ENCODE measurements around the gene PTPRD.

PTPRD gene

DNA sequence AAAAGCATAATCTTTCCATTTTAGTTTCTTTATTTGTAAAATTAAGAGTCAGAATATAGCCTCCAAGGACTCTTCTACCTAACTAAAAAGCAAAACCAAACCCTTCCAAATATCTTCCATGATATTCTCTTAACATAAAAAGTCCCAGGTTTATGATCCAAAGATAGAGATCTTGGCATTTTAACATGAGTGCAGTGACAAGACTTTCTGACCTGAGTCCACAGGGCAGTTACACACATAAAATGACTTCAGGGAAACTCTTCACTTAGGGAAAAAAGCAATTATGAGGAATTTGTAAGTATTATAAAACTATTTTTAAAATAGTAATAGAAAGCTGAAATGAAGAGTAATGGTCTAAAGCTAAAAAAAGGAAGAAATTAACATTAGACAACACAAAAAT is 2040.6 kb downstream of the PTPRD start:
- Histone ChIP-seq H3K4me3 (ENCODE audit: low read depth, low read length) (no peak overlapping the region), H3K36me3 (ENCODE audit: control insufficient read depth, insufficient read depth, low read length) (no peaks in the 10 kb centered on the region), H3K9me3 (ENCODE audit: control insufficient read depth, insufficient read depth, low read length) (no peaks in the 10 kb centered on the region), H3K4me1 (ENCODE audit: control insufficient read depth, insufficient read depth, low read length) (no peaks in the 10 kb centered on the region), H3K27me3 (ENCODE audit: control insufficient read depth, insufficient read depth, low read length) (no peaks in the 10 kb centered on the region), H3K9ac (ENCODE audit: low read depth, low read length) (no peak overlapping the region)

DNA sequence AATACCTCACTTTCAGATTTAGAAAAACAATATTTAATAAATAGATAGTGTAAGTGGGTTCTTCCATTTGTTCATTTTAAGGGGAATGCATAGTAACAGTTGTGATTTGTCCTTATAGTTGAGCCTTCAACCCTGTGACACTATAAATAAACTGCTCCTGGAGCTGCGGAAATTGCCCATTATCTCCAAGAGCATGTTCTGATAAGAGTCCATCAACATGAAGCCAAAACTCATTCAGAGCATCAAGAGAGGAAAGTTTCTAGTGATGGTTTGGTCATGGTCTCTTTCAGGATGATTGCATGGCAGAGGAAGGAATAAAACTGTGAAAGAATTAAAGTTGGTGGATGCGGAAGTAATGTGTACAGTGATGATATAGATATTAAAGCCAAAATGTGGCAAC is 2041.2 kb downstream of the PTPRD start:
- Histone ChIP-seq H3K36me3 (ENCODE audit: control insufficient read depth, insufficient read depth, low read length) (no peaks in the 10 kb centered on the region), H3K4me1 (ENCODE audit: control insufficient read depth, insufficient read depth, low read length) (no peaks in the 10 kb centered on the region), H3K9ac (ENCODE audit: low read depth, low read length) (no peak overlapping the region), H3K27me3 (ENCODE audit: control insufficient read depth, insufficient read depth, low read length) (no peaks in the 10 kb centered on the region), H3K9me3 (ENCODE audit: control insufficient read depth, insufficient read depth, low read length) (no peaks in the 10 kb centered on the region), H3K4me3 (ENCODE audit: low read depth, low read length) (no peak overlapping the region)

DNA sequence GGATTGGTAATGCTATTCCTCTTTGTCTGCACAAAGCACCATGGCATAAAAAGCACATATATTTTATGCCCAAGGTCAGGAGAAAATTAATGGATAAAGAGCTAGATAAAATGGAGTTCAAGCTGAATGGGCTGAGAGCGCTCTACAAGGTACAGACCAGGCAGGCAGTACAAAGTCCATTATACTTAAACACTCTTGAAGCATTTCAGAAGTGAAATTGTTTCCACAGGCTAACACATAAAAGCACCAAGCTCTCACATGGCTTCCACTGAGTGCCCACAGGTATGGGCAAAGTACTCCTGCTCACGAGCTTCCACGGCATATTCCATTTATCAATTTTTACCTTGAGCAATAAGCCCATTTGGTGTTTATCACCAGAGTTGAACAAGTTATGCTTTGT is 2042.0 kb downstream of the PTPRD start:
- Histone ChIP-seq H3K36me3 (ENCODE audit: control insufficient read depth, insufficient read depth, low read length) (no peaks in the 10 kb centered on the region), H3K4me1 (ENCODE audit: control insufficient read depth, insufficient read depth, low read length) (no peaks in the 10 kb centered on the region), H3K27me3 (ENCODE audit: control insufficient read depth, insufficient read depth, low read length) (no peaks in the 10 kb centered on the region), H3K4me3 (ENCODE audit: low read depth, low read length) (no peak overlapping the region), H3K9ac (ENCODE audit: low read depth, low read length) (no peak overlapping the region), H3K9me3 (ENCODE audit: control insufficient read depth, insufficient read depth, low read length) (no peaks in the 10 kb centered on the region)

DNA sequence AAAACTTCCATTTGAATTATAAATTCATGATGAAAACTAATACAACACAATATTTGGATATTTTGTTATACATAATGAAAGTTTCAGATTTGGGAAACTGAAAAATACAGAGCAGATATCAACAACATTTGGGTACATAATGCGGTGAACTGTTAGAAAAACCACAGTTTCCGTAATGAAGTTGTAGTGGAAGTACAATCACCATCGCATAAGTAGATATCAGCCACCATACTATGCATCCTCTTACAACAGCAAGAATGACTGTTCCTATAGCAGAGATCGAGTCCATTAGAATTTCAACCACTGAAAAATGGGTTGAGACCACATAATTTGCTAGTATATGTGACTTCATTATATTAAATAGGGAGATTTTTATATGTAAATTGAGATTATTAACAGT is 2043.0 kb downstream of the PTPRD start:
- H3K4me1 ChIP-seq (ENCODE audit: control insufficient read depth, insufficient read depth, low read length), result no peaks in the 10 kb centered on the region

DNA sequence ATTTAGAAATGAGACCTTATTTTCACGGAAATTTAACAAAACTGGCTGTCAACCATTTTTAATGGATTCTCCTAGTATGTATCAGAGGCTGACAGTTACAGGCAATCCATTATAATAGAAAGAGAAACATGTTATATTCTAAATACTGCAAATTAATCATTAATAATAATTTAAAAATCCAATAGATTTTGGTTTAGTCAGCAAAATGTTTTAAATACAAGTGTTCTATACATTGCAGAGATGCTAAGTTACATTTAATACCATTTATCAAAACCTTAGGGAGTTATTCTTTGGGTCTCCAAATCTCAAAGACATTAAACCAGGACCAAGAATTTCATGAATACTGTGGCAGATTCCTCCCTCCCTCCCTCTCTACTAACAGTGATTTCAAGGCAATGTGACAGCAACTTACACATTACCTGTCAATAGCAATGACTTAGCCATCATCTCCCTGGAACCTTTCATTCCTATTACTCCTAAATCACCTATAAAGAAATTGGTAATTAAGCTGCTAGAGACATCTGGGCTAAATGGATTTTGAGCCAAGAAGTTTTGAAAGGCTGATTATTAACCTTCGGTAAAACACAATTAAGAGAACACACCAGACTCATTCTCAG is 2044.7 kb downstream of the PTPRD start:
- no peaks in the 10 kb centered on the region for H3K4me1 ChIP-seq (ENCODE audit: control insufficient read depth, insufficient read depth, low read length)
- no peak overlapping the region for H3K9ac ChIP-seq (ENCODE audit: low read depth, low read length)
- no peaks in the 10 kb centered on the region for H3K36me3 ChIP-seq (ENCODE audit: control insufficient read depth, insufficient read depth, low read length)
- H3K4me3 ChIP-seq (ENCODE audit: low read depth, low read length), result no peak overlapping the region
- H3K27me3 ChIP-seq (ENCODE audit: control insufficient read depth, insufficient read depth, low read length), result no peaks in the 10 kb centered on the region
- no peaks in the 10 kb centered on the region for H3K9me3 ChIP-seq (ENCODE audit: control insufficient read depth, insufficient read depth, low read length)

More for the DNA sequence above, 2043.0 kb downstream of the PTPRD start:
- H3K4me3 ChIP-seq (ENCODE audit: low read depth, low read length), result no peak overlapping the region
- H3K9me3 ChIP-seq (ENCODE audit: control insufficient read depth, insufficient read depth, low read length), result no peaks in the 10 kb centered on the region
- H3K27me3 ChIP-seq (ENCODE audit: control insufficient read depth, insufficient read depth, low read length), result no peaks in the 10 kb centered on the region
- H3K36me3 ChIP-seq (ENCODE audit: control insufficient read depth, insufficient read depth, low read length), result no peaks in the 10 kb centered on the region
- H3K9ac ChIP-seq (ENCODE audit: low read depth, low read length), result no peak overlapping the region

DNA sequence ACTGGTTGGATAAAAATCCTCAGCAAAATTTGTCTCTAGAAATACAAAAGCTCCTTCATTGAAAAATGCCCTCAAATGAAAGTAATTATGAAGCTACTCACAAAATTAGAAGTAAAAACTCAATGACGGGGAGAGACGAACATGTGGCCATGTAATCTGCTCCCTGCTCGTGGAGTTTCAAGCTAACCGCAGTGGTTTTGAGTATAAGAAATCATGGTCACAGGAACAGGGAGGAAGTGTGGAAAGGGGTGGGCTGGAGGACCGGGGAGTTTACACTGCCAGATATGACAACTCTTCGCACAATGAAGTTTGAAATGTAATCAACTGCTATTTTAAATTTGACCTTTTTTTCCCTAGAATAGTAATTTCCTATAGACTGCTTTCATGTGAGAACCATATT is 2047.8 kb downstream of the PTPRD start:
- Histone ChIP-seq H3K36me3 (ENCODE audit: control insufficient read depth, insufficient read depth, low read length) (no peaks in the 10 kb centered on the region), H3K4me3 (ENCODE audit: low read depth, low read length) (no peak overlapping the region), H3K4me1 (ENCODE audit: control insufficient read depth, insufficient read depth, low read length) (peaks cover 6% of the 10 kb centered on the region), H3K9ac (ENCODE audit: low read depth, low read length) (no peak overlapping the region), H3K9me3 (ENCODE audit: control insufficient read depth, insufficient read depth, low read length) (no peaks in the 10 kb centered on the region), H3K27me3 (ENCODE audit: control insufficient read depth, insufficient read depth, low read length) (no peaks in the 10 kb centered on the region)

DNA sequence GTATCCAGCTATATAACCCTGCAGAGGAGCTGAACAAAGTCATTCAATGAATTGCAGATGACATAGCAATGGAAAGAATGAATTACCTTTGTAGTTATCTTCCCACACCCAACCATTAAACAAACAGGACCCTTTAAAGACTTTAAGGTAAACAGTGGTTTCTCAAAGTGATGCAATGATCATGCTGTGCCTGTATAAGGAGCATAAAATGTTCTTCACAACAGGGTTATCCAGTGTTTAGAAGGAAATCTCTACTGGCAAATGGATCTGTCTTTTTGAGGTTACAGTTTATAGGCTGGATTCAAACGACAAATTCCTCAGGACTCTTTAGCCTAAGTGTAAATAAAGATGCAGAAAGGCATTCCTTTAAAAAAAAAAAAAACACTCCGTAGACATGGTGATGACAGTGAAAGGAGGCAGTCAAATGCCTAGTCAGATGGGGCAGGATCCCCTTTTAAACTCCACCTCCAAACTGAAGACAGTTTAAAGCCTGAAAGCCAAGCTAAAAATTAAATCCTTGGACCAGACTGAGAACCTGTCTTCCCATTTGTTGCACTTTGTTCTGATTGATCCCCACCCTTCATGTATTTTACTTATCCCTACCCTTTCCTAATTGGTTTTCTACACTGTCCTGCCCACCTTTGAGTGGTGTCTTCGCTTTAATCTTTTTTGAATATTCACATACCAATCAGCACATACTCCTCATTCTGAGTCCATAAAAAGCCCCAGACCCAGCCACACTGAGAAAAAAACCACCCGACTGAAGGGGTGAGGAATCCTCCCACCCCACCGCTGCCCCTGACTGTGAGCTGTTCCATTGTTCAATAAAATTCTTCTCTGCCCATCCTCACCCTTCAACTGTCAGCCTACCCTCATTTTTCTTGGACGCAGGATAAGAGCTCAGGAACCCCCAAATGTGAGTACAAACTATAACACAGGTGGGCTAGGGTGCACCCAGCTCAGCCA is 2052.0 kb downstream of the PTPRD start:
- Histone ChIP-seq H3K9ac (ENCODE audit: low read depth, low read length) (no peak overlapping the region), H3K9me3 (ENCODE audit: control insufficient read depth, insufficient read depth, low read length) (no peaks in the 10 kb centered on the region), H3K4me3 (ENCODE audit: low read depth, low read length) (no peak overlapping the region), H3K4me1 (ENCODE audit: control insufficient read depth, insufficient read depth, low read length) (peaks cover 6% of the 10 kb centered on the region), H3K27me3 (ENCODE audit: control insufficient read depth, insufficient read depth, low read length) (no peaks in the 10 kb centered on the region), H3K36me3 (ENCODE audit: control insufficient read depth, insufficient read depth, low read length) (no peaks in the 10 kb centered on the region)

DNA sequence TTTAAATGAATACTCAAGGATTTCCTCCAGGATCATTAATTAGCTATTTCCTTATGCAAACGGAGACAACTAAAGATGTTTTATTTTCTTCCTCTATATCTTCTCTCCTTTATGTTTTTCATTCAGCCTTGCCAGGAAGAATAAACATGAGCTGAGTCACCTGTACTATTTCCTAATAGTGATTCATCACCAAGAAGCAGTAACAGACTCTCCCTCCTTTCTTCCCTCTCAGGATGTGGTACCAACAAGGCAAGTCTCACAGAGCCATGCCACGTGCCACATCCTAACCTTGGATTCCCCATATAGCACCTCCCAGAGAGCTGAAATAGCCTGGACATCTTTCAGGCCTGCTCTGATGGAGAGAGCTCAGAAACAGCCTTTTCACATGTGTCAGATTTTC is 2054.6 kb downstream of the PTPRD start:
- no peaks in the 10 kb centered on the region for H3K9me3 ChIP-seq (ENCODE audit: control insufficient read depth, insufficient read depth, low read length)
- no peak overlapping the region for H3K4me3 ChIP-seq (ENCODE audit: low read depth, low read length)
- H3K9ac ChIP-seq (ENCODE audit: low read depth, low read length), result no peak overlapping the region
- no peaks in the 10 kb centered on the region for H3K27me3 ChIP-seq (ENCODE audit: control insufficient read depth, insufficient read depth, low read length)
- no peaks in the 10 kb centered on the region for H3K36me3 ChIP-seq (ENCODE audit: control insufficient read depth, insufficient read depth, low read length)
- peaks cover 6% of the 10 kb centered on the region for H3K4me1 ChIP-seq (ENCODE audit: control insufficient read depth, insufficient read depth, low read length)

DNA sequence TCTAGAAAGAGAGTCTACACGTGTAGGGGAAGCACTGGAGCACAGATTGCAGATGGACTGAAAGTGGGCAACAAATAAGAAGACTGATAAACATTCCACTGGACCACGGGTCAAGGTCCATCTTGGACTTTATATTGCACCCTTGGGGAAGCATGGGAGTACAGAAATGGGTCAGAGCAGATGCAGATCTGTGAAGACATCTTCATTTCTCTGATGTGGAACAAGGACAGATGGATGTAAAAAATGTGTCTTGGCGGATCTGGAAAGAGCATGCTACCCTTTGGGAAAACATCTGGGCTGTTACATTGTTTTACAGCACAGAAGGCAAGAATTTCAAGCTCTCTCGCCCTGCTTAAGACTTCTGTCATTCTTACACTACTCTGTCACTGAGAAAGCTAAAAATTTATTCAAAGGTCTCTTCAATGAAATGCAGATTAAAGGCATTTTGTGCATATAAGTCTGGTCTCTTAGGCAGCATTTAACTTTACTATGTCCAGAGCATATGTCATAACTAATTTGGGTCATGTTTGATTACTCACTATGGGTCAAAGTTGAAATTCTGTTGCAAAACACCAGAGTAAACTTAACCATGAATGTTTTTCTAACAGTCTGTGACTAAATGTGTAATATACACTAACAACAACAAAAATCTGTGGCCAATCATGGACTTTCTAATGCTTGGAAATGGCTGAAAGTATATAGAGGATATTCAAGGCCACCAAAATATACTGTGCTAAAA is 2056.9 kb downstream of the PTPRD start:
- no peak overlapping the region for H3K4me3 ChIP-seq (ENCODE audit: low read depth, low read length)
- no peaks in the 10 kb centered on the region for H3K36me3 ChIP-seq (ENCODE audit: control insufficient read depth, insufficient read depth, low read length)
- no peak overlapping the region for H3K9ac ChIP-seq (ENCODE audit: low read depth, low read length)
- no peaks in the 10 kb centered on the region for H3K27me3 ChIP-seq (ENCODE audit: control insufficient read depth, insufficient read depth, low read length)
- H3K9me3 ChIP-seq (ENCODE audit: control insufficient read depth, insufficient read depth, low read length), result no peaks in the 10 kb centered on the region
- H3K4me1 ChIP-seq (ENCODE audit: control insufficient read depth, insufficient read depth, low read length), result peaks cover 6% of the 10 kb centered on the region

DNA sequence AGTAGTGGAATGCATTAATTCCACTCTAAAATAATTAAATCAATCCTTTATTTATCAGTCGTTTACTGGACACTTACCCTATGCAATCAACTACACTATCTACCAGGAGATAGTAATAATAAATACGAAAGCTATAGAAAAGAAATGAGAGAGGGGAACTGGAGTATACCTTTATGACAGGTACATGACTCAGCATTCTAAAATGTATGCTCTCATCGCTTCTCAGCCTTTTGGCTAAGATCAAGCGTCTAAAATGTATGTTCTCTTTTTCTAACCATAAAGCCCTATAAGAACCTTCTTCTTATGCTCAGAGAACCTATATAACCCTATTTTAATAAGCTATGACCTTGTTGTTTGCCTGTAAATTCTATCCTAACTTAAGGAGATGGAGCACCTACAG is 2059.4 kb downstream of the PTPRD start:
- Histone ChIP-seq H3K9me3 (ENCODE audit: control insufficient read depth, insufficient read depth, low read length) (no peaks in the 10 kb centered on the region), H3K36me3 (ENCODE audit: control insufficient read depth, insufficient read depth, low read length) (no peaks in the 10 kb centered on the region), H3K27me3 (ENCODE audit: control insufficient read depth, insufficient read depth, low read length) (no peaks in the 10 kb centered on the region), H3K4me1 (ENCODE audit: control insufficient read depth, insufficient read depth, low read length) (no peaks in the 10 kb centered on the region), H3K4me3 (ENCODE audit: low read depth, low read length) (no peak overlapping the region), H3K9ac (ENCODE audit: low read depth, low read length) (no peak overlapping the region)

DNA sequence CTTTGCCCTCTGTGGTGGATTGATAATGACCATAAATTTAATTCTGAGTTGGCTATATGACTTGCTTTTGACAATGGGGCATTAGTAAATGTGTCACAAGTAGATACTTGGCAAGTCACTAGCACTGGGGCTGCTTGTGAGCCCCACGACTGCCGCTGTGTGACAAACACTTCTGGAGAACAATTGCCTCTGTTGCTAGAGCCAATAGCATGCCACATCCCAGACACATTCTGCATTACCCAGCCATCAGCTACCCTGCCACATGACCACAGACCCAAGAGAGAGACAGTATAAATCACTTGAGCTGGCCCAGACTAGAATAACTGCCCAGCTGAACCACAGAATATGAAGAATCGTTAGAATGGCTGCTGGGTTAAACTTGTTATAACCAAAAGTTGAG is 2060.1 kb downstream of the PTPRD start:
- Histone ChIP-seq H3K9me3 (ENCODE audit: control insufficient read depth, insufficient read depth, low read length) (no peaks in the 10 kb centered on the region), H3K4me1 (ENCODE audit: control insufficient read depth, insufficient read depth, low read length) (no peaks in the 10 kb centered on the region), H3K36me3 (ENCODE audit: control insufficient read depth, insufficient read depth, low read length) (no peaks in the 10 kb centered on the region), H3K9ac (ENCODE audit: low read depth, low read length) (no peak overlapping the region), H3K4me3 (ENCODE audit: low read depth, low read length) (no peak overlapping the region), H3K27me3 (ENCODE audit: control insufficient read depth, insufficient read depth, low read length) (no peaks in the 10 kb centered on the region)
